HG03521 (cell line): Measurements from ENCODE around the gene NRXN2.
"Not testable (repeated sequence)": the region's sequence is repeated elsewhere in the genome, so short reads cannot be mapped to it uniquely, and the experiment has no call there.

Experiments used
- ATAC-seq: cut with Tn5 transposase; IDR thresholded peaks from one replicate; pipeline ENCODE4 v1.9.1; 2021; ENCODE audit warnings: mild to moderate bottlenecking, moderate library complexity; ENCODE audit not compliant: unreplicated experiment

NRXN2 gene

DNA sequence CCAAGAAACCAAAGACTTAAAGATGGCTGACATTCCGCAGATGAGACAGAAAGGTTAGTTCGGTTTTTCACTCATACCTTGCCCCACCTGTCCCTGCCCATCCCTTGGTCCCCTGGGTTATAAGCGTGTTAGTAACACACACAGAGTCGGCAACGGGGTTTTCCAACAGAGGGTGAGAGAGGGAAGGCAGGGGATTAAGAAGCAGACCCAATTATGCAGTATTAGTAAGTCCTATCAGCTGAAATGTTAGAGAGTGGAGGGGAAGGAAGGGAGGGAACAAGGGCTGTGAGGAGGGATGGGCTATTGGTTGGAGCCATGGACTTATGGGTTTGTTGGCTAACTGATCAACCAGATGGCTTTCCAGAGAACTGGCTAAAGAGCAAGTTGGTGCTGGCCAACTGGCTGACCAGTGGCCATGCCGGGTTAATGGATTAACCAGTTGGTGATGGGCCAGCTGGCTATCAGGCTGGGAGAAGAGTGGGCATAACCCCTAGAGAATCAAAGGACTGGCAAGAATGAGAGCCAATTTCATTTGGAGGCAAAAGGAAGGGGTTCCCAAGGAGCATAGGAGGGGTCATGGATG is 45.5 kb downstream of the NRXN2 start:
- ATAC-seq: no peak

DNA sequence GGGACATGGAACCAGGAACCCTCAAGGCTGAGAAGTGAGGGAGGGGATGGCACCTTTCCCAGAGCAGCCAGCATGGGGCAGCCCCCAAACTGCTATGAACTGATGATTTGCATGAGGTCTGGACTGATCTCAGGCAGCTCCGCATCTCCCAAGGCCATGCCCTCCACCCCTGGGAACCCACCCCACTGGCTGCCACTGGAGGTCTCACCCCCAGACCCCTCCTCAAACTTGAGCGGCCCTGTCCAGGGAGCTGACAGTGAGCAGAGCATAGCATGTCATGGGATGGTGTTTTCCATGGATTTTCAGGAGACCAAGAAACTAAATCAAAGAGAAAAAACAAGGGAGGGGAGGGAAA is 46.8 kb downstream of the NRXN2 start:
- ATAC-seq: no peak

DNA sequence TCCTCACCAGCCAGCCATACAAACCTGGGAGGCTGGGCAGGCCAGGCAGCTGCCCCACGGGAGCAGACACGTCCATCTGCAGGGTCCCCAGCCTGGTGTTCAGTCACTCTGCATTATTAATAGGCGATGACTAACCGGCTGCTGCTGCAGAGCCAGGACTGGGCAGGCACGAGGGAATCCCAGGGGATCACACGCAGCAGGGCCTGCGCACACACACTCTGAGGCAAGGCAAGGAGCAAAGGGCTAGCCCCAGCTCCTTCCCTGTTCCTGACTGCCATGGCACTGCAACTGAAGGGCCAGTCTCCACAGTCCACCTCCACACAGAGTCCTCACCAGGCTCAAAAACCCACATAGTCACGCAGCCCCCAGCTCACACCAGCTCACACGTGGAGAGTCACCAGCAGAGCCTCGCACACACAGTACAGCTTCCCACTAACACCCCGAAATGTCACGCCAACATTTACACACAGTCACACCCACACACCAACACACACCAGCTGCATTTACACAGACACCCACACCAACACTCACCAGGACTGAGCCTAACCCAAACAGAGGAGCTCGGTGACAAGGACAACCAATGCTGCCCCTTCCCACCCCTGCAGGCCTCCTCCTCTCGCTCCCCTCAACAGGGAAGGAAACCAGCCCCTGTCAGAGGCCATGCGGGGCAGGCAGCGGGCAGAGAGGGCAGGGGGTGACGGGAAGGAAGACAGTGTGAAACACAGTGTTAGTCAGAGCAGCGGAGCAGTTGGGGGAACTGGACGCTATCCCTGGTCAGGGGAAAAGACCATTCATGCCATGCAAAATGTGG is 47.3 kb downstream of the NRXN2 start:
- no peak for ATAC-seq

DNA sequence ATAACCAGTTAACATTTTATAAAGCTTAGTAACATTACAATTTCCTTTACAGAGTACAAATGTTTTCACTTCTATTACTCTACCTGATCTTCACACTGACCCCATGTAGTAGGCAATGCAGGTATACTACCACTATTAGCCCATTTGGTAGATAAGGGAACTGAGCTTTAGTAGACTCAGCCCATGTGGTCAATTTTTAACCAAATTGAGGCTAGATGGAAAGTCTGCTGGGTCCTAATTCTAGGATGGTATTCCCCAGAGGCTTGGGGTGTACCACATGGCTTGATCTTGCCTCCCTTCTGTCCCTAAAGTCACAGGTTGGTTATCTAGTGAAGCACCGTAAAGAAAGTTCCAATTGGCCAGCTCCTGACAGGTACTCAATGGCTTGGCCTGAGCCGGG is 48.2 kb downstream of the NRXN2 start:
- ATAC-seq: no peak

DNA sequence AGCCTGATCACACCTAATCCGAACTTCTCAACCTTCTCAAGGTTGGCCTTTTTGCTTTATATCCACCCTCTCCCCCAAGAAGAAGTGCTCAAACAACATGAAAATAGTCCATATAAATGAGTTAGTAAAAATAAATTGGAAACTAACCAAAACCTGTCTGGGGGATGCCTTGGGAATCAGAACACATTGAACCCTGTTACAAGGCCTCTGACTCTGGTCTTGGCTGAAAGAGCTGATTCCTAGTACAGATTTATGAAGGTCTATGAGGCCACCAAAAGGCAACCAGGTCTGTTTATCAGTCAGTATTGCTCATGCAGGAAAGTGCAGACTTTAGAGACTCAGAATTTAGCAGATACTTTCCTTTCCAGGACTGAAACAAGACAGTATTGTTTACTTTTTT is 49.7 kb downstream of the NRXN2 start:
- no peak for ATAC-seq

DNA sequence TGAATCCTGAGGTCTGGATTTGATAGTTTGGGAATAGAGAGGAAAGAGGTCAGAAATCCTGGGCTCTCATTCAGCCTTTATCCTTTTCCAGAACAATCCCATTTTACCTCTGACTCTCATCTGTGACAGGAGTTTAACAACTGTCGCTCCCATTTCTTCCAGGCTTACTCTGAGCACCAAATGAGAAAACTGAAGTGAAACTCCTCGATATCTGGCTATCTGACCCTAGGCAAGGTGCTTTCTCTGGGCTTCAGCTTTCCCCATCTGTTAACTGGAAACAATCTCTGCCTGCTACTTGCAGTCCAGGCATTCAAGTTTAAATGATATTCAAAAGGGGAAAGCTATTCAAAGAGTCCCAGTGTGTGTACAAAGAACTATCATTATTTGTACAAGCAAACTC is 50.1 kb downstream of the NRXN2 start:
- no peak for ATAC-seq

DNA sequence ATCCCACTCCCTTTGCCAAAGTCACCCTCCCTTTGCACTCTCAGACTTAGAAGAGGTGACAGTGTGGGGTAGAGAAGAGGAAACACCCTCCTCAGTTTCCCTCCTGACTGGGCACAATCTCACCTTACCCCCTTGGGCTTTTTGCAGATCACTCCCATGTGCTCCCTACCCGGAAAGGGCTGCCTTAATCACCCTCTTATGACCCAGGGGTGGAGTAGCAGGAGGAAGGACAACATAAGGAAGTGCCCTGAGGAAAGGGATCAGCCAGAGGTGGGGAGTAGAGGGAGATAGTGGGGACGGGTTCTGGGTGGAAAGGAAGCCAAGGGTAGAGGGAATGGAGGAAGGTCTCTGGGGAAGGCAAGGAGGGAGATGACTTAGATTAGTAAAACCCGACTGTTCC is 52.0 kb downstream of the NRXN2 start:
- ATAC-seq: no peak

DNA sequence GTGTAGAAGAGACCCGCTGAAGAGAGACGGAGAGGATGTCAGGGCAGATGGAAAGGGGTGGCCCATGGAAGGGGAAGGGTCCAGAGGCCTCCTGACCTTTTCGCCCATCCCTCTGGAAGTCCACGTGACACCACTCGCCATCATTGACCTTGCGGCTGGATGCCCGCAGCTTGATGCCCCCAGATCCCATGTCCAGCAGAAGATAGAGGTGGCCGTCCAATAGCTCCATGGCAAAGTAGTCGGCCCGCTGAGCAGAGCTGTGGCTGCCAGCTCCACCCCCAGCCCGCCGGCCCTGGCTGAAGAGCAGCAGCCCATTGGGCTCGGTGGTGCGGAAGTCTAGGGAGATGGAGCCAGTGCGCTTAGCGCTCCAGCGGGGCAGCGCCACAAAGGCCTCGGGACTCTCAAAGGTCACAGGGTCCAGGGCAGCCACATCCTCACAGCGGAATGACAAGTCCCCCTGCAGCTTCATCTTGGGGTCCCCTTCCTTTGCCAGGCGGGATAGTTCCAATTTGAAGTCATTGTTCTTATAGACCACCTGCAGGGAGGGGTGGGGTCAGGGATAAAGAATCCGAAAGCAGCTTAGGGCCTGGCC is 55.7 kb downstream of the NRXN2 start:
- ATAC-seq: no peak

DNA sequence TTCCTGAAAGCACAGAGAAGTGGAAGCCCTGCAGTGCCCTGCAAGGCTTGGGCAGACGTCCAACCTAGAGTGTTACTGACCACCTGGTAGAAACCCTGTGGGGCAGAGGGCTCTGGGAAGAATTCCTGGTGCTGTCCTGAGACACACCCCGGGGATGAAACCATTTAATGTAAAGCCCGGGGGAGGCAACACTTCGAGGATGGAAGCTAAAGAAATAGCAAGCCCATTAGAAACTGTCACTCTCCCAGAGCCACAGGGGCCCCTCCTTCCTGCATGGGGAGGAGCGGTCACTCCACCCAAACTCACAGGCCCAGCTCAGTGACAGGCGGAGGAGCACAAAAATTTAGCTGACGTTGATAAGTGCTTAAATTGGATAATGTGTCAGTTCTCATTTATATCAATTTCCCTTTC is 57.6 kb downstream of the NRXN2 start:
- ATAC-seq: no peak

DNA sequence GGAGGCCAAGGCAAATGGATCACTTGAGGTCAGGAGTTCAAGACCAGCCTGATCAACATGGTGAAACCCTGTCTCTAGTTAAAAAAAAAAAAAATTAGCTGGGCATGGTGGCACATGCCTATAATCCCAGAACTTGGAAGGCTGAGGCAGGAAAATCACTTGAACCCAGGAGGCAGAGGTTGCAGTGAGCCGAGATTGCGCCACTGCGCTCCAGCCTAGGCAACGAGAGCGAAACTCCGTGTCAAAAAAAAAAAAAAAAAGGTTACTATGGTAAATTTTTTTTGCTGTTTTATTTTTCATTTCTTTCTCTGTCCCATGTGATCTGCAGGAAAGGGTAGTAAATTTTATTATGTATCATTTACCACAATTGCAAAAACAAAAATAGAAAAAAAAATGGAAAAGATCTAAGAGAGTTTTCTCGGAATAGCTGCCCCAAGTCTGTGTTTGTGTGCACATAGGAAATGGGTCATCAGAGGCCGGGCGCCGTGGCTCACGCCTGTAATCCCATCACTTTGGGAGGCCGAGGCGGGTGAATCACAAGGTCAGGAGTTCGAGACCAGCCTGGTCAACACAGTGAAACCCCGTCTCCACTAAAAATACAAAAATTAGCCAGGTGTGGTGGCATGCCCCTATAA is 58.6 kb downstream of the NRXN2 start:
- ATAC-seq: not testable (repeated sequence)

DNA sequence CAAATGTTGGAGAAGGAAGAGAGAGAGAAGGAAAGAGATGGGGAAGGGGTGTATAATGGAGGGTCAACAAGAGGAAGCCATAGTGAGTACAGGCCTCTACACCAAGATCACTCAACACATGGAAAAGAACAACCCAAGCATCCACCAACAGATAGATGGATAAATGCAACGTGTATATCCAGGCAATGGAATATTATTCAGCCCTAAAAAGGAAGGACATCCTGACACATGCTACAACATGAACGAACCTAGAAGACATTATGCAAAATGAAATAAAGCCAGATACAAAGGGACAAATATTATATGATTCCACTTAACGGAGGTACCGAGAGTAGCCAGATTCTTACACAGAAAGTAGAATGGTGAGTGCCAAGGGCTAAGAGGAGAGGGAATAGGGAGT is 59.3 kb downstream of the NRXN2 start:
- ATAC-seq: no peak

DNA sequence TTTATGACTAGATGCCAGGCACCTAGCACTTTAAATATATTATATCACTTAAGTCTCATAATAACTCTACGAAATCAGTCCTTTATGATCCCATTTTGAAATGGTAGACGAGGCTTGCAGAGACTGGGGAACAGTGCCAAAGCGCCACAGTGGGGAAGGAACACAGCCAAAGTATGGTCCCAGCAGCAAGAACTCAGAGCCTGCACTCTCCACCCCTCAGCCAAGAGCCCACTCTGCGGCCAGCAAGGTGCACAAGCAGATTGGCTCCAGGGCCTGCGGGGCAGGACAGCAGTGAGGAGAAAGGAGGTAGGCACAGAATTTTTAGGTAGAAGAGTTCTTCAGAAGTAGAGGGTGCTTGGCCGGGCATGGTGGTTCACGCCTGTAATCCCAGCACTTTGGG is 61.4 kb downstream of the NRXN2 start:
- no peak for ATAC-seq

DNA sequence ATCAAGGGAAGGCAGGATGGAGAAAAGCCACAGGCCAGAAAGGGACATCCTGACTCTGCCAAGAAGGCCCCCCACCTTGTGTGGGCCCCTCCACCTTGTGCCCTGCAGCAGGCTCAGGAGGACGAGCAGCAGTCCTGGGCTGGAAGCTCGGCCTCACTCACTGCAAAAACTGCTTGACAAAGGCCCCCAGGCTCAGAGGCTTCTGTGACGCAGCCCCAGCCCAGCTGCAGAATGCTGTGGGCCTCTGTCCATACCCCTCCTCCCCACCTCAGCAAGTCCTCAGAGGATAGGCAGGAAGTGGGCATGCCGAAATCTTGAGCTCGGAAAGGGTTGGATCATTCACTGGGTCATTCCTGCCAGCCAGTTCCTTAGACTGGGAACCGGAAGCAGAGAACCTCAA is 61.9 kb downstream of the NRXN2 start:
- ATAC-seq: no peak

DNA sequence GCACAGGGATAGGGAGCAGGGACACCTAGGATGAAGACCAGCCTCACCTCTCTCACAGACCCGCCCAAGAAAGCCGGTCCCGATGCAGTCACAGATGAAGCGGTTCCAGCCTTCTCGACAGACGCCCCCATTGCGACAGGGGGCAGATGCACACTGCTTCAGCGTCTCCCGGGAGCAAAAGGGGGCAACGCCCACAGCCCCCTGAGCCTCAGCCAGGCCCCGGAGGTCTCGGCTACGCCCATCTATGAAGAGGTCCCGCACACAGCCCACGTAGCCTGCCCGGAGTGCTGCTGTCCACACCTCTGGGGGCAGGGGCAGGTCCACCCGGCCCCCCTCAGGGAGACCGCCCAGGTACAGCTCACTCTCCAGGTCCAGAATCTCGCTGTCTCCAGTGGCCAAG is 62.3 kb downstream of the NRXN2 start:
- ATAC-seq: no peak

DNA sequence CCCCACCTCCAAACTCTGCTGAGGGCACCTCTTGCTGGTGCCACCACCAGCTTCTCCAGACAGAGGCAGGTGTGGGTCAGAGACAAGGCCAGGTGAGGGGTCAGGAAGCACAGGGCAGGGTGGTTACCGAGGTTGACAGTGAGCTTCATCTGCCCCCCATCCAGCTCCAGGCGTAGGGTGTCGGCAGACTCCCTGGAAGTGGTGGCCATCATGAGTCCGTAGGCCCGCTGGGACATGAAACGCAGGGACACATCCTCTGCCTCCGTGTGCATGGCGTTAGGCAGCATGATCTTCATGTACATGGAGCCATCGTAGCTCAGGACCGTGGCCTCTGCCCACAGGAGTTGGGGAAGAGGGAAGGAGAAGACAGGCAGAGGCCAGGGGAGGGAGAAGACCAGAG is 62.8 kb downstream of the NRXN2 start:
- ATAC-seq: no peak

DNA sequence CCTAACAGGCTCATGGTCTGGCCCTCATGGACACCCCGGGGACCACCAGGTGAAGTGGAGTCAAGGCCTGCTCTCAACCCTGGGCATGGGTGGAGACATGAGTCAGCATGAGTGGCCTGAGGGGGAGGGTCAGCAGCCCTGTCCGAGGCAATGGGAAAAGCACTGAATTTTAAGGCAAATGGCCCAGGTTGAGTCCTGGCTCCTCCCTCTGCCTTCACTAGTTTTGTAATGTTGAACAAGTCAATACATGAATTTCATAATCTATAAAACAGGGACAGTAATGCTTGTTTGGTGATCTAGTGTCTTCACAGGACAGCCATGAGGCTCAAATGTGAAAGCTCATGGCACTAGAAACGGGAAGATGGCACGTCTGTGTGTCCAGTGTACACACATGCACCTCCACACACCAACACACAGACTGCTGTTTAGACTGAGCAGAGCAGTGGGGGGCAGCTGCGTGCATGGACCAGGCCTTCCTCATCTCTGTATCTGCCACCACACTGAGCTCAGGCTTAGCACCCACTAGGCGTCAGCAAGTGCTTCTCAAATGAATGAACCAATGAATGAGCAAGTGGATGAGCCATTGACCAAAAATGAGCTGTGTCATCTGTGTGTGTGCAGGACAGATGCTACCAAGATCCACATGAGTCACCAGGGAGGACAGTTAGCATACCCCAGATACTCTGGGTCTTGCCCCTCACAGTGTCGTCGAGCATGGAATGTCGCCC is 63.4 kb downstream of the NRXN2 start:
- ATAC-seq: no peak

DNA sequence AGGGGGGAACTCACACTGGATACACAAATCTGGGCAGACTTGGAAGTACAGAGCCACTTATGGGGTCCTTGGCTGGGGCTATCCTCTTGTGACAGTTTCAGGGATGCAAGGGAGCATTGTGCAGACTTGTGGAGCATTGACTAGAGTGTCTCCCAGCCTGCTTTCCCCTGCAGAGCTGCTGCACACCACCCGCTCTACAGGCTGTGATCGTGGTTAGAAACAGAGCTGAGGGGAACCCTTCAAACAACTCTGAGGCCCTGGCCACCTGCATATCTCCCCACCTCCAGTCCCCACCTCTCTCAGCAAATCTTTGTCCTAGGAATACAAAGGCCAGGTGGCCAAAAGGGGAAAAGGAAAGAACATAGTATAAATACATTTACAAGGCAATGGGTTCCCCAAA is 64.7 kb downstream of the NRXN2 start:
- ATAC-seq: no peak

DNA sequence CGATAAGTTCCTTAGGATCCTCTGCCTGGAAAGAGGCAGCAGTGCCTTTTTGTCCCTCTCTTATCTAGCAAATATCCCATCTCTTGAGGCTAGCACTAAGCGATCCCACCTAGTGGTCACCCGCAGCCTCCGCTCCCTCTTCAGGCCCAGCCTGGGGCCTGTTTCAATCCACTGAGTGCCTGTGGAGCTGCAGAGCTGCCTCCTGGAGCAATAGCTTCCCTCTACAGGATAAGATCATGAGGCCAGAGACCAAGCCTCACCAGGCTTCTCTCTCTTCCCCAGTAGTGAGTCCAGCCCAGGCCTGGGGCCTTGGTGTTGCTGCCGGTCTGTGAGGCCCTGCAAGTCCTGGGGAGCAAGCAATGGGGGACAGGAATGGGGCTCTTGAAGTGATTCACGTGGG is 66.1 kb downstream of the NRXN2 start:
- ATAC-seq: no peak

DNA sequence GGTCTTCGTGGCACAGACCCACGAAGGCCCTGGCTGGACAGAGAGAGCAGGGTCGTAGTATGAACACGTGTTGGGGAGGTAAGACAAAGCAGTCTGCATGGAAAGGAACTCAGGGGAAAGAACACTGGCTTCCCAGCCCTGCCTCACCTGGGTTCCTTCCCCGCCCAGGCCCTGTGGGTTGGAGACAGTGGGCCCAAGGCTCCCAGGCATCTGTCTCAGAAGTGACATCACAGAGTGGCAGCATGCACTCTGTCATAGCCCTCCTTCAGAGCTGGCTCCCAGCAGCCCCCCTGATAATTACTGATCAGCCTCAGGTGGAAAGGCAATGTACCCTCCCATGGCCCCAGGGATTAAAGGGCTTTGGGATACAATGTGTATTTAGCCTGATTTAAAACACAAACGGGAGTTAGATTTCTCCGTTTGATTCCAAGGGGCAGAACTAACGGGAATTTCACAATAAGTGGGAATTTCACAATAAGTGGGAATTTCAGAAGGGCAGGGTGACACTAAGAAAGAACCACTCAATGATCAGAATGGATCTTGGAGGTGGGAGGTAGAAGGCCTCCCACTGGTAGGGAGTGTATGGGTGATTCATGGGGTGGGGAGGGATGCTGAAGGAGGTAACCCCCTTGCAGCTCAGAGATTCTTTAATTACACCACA is 66.9 kb downstream of the NRXN2 start:
- ATAC-seq: no peak

DNA sequence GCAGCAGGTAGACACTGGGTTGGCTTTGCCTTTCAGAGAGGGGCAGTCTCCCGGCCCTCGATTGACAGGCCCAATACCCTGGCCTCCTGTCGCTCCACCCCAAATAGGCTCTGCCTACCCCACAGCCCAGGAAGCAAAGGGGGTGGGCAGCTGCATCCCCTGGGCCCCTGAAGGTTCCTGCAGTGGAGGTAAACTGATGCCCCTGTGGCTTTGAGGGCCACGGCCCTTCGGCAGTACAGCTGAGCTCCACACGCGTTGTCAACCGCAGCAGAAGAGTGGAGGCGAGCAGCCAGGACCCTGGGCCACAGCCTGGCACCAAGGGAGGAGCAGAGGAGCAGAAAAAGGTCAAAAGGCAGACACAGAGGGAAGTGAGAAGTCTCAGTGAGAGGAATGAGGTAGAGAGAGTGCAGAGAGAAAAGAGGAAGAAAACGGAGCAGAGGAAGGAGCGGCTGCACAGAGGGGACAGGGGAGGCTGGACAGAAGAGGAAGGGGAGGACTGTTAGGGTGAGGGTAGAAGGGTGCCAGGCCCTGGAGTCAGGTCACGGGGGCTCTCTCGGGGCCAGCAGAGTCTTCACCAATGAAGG is 67.9 kb downstream of the NRXN2 start:
- no peak for ATAC-seq

DNA sequence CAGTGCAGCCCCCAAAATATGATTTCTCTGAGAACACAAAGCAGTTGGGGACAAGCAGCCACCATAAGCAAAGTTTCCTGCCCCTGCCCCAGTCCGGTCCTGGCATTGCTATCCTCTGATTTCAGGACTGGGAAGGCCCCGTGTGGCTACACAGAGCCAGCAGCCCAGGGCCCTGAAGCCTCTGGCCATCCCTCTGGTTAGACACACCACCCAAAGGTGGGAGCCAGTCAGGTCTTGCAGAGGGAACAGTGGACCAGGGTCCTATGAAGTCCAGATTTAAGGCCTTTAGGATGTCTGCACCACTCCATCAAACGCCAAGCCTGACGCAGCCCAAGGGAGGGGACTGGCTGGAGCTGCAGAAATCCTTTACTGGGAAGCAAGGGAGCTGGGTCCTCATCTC is 68.6 kb downstream of the NRXN2 start:
- ATAC-seq: no peak
